ENCODE results near the gene ATXN7L1.

Gene ATXN7L1

GRCh38 chr7:105814481-105814880 lies 61.9 kb downstream of the ATXN7L1 start:
- no peaks in the 10 kb centered on the region for H3K27me3 ChIP-seq (ENCODE audit: insufficient read depth, low read length)
- H3K36me3 ChIP-seq (ENCODE audit: insufficient read depth, low read length) = no peaks in the 10 kb centered on the region
- peaks cover 25% of the 10 kb centered on the region for H3K4me1 ChIP-seq (ENCODE audit: control insufficient read depth, insufficient read depth, low read length, unreplicated experiment)
- no peaks in the 10 kb centered on the region for H3K79me2 ChIP-seq (ENCODE audit: control insufficient read depth, insufficient read depth, low read length, unreplicated experiment)
- H2AFZ ChIP-seq (ENCODE audit: low read length, unreplicated experiment) = no peak overlapping the region
- H3K4me3 ChIP-seq (ENCODE audit: low read depth, low read length) = no peak overlapping the region
- H3K27ac ChIP-seq (ENCODE audit: low read depth, low read length) = no peak overlapping the region

- Histone ChIP-seq H3K27ac (ENCODE audit: low read depth, low read length) (no peak overlapping the region), H3K79me2 (ENCODE audit: control insufficient read depth, insufficient read depth, low read length, unreplicated experiment) (no peaks in the 10 kb centered on the region), H3K36me3 (ENCODE audit: insufficient read depth, low read length) (no peaks in the 10 kb centered on the region), H3K4me3 (ENCODE audit: low read depth, low read length) (no peak overlapping the region), H3K4me1 (ENCODE audit: control insufficient read depth, insufficient read depth, low read length, unreplicated experiment) (peaks cover 38% of the 10 kb centered on the region), H2AFZ (ENCODE audit: low read length, unreplicated experiment) (no peak overlapping the region), H3K27me3 (ENCODE audit: insufficient read depth, low read length) (no peaks in the 10 kb centered on the region)
These were observed 65.1 kb downstream of the ATXN7L1 start for GRCh38 chr7:105811189-105811847.

GRCh38 chr7:105810556-105810955 lies 65.8 kb downstream of the ATXN7L1 start:
- Histone ChIP-seq H3K4me1 (ENCODE audit: control insufficient read depth, insufficient read depth, low read length, unreplicated experiment) (peaks cover 38% of the 10 kb centered on the region), H3K4me3 (ENCODE audit: low read depth, low read length) (no peak overlapping the region), H2AFZ (ENCODE audit: low read length, unreplicated experiment) (no peak overlapping the region), H3K27me3 (ENCODE audit: insufficient read depth, low read length) (no peaks in the 10 kb centered on the region), H3K79me2 (ENCODE audit: control insufficient read depth, insufficient read depth, low read length, unreplicated experiment) (no peaks in the 10 kb centered on the region), H3K27ac (ENCODE audit: low read depth, low read length) (no peak overlapping the region), H3K36me3 (ENCODE audit: insufficient read depth, low read length) (no peaks in the 10 kb centered on the region)

GRCh38 chr7:105808703-105809590 lies 67.5 kb downstream of the ATXN7L1 start:
- H3K27me3 ChIP-seq (ENCODE audit: insufficient read depth, low read length) = no peaks in the 10 kb centered on the region
- H3K36me3 ChIP-seq (ENCODE audit: insufficient read depth, low read length) = no peaks in the 10 kb centered on the region
- H2AFZ ChIP-seq (ENCODE audit: low read length, unreplicated experiment) = peak overlapping the region; percentile 63
- no peak overlapping the region for H3K4me3 ChIP-seq (ENCODE audit: low read depth, low read length)
- peaks cover 31% of the 10 kb centered on the region for H3K4me1 ChIP-seq (ENCODE audit: control insufficient read depth, insufficient read depth, low read length, unreplicated experiment)
- no peaks in the 10 kb centered on the region for H3K79me2 ChIP-seq (ENCODE audit: control insufficient read depth, insufficient read depth, low read length, unreplicated experiment)
- H3K27ac ChIP-seq (ENCODE audit: low read depth, low read length) = peak overlapping the region; percentile 57

- Histone ChIP-seq H2AFZ (ENCODE audit: low read length, unreplicated experiment) (no peak overlapping the region), H3K4me1 (ENCODE audit: control insufficient read depth, insufficient read depth, low read length, unreplicated experiment) (peaks cover 37% of the 10 kb centered on the region), H3K27me3 (ENCODE audit: insufficient read depth, low read length) (no peaks in the 10 kb centered on the region), H3K27ac (ENCODE audit: low read depth, low read length) (no peak overlapping the region), H3K4me3 (ENCODE audit: low read depth, low read length) (no peak overlapping the region), H3K36me3 (ENCODE audit: insufficient read depth, low read length) (no peaks in the 10 kb centered on the region), H3K79me2 (ENCODE audit: control insufficient read depth, insufficient read depth, low read length, unreplicated experiment) (no peaks in the 10 kb centered on the region)
These were observed 68.2 kb downstream of the ATXN7L1 start for GRCh38 chr7:105808209-105808608.

GRCh38 chr7:105807448-105807762 lies 69.0 kb downstream of the ATXN7L1 start:
- Histone ChIP-seq H3K27ac (ENCODE audit: low read depth, low read length) (no peak overlapping the region), H3K4me3 (ENCODE audit: low read depth, low read length) (no peak overlapping the region), H3K36me3 (ENCODE audit: insufficient read depth, low read length) (no peaks in the 10 kb centered on the region), H2AFZ (ENCODE audit: low read length, unreplicated experiment) (no peak overlapping the region), H3K4me1 (ENCODE audit: control insufficient read depth, insufficient read depth, low read length, unreplicated experiment) (peaks cover 45% of the 10 kb centered on the region), H3K79me2 (ENCODE audit: control insufficient read depth, insufficient read depth, low read length, unreplicated experiment) (no peaks in the 10 kb centered on the region), H3K27me3 (ENCODE audit: insufficient read depth, low read length) (no peaks in the 10 kb centered on the region)

GRCh38 chr7:105806592-105807447 lies 69.6 kb downstream of the ATXN7L1 start:
- Histone ChIP-seq H3K36me3 (ENCODE audit: insufficient read depth, low read length) (no peaks in the 10 kb centered on the region), H3K27ac (ENCODE audit: low read depth, low read length) (peak overlapping the region; percentile 52), H3K4me1 (ENCODE audit: control insufficient read depth, insufficient read depth, low read length, unreplicated experiment) (peaks cover 45% of the 10 kb centered on the region), H2AFZ (ENCODE audit: low read length, unreplicated experiment) (no peak overlapping the region), H3K4me3 (ENCODE audit: low read depth, low read length) (no peak overlapping the region), H3K27me3 (ENCODE audit: insufficient read depth, low read length) (no peaks in the 10 kb centered on the region), H3K79me2 (ENCODE audit: control insufficient read depth, insufficient read depth, low read length, unreplicated experiment) (no peaks in the 10 kb centered on the region)

- H3K36me3 ChIP-seq (ENCODE audit: insufficient read depth, low read length) = no peaks in the 10 kb centered on the region
- peak overlapping the region; percentile 52; the same call in 1 of the 2 replicates for H3K27ac ChIP-seq (ENCODE audit: low read depth, low read length)
- no peaks in the 10 kb centered on the region for H3K79me2 ChIP-seq (ENCODE audit: control insufficient read depth, insufficient read depth, low read length, unreplicated experiment)
- H3K4me1 ChIP-seq (ENCODE audit: control insufficient read depth, insufficient read depth, low read length, unreplicated experiment) = peaks cover 45% of the 10 kb centered on the region
- H3K27me3 ChIP-seq (ENCODE audit: insufficient read depth, low read length) = no peaks in the 10 kb centered on the region
- H2AFZ ChIP-seq (ENCODE audit: low read length, unreplicated experiment) = no peak overlapping the region
- no peak overlapping the region for H3K4me3 ChIP-seq (ENCODE audit: low read depth, low read length)
These were observed 70.9 kb downstream of the ATXN7L1 start for GRCh38 chr7:105805447-105806019.

- H3K36me3 ChIP-seq (ENCODE audit: insufficient read depth, low read length) = no peaks in the 10 kb centered on the region
- H3K4me1 ChIP-seq (ENCODE audit: control insufficient read depth, insufficient read depth, low read length, unreplicated experiment) = peaks cover 35% of the 10 kb centered on the region
- H3K27ac ChIP-seq (ENCODE audit: low read depth, low read length) = no peak overlapping the region
These were observed 73.0 kb downstream of the ATXN7L1 start for GRCh38 chr7:105803429-105803736.

GRCh38 chr7:105802604-105803428 lies 73.6 kb downstream of the ATXN7L1 start:
- no peaks in the 10 kb centered on the region for H3K79me2 ChIP-seq (ENCODE audit: control insufficient read depth, insufficient read depth, low read length, unreplicated experiment)
- no peak overlapping the region for H3K27ac ChIP-seq (ENCODE audit: low read depth, low read length)
- no peak overlapping the region for H2AFZ ChIP-seq (ENCODE audit: low read length, unreplicated experiment)
- H3K27me3 ChIP-seq (ENCODE audit: insufficient read depth, low read length) = no peaks in the 10 kb centered on the region
- no peaks in the 10 kb centered on the region for H3K36me3 ChIP-seq (ENCODE audit: insufficient read depth, low read length)
- peaks cover 35% of the 10 kb centered on the region for H3K4me1 ChIP-seq (ENCODE audit: control insufficient read depth, insufficient read depth, low read length, unreplicated experiment)
- no peak overlapping the region for H3K4me3 ChIP-seq (ENCODE audit: low read depth, low read length)

More at GRCh38 chr7:105803429-105803736, 73.0 kb downstream of the ATXN7L1 start:
- H3K27me3 ChIP-seq (ENCODE audit: insufficient read depth, low read length) = no peaks in the 10 kb centered on the region
- no peak overlapping the region for H3K4me3 ChIP-seq (ENCODE audit: low read depth, low read length)
- H3K79me2 ChIP-seq (ENCODE audit: control insufficient read depth, insufficient read depth, low read length, unreplicated experiment) = no peaks in the 10 kb centered on the region
- no peak overlapping the region for H2AFZ ChIP-seq (ENCODE audit: low read length, unreplicated experiment)

Data from ACC112 (cell line).